PFSK-1 (cell line): Measurements from ENCODE around the gene OR51S1.

Experiments used
- FOXP2 ChIP-seq: optimal IDR thresholded peaks from 2 replicates; pipeline ENCODE3; 2011; ENCODE audit warnings: borderline replicate concordance, control low read depth, inconsistent platforms; ENCODE audit not compliant: insufficient read depth; ENCODE audit errors: extremely low read length, extremely low read depth
- POLR2AphosphoS5 ChIP-seq: IDR thresholded peaks from 2 replicates; pipeline ENCODE4 v1.6.1; 2012; ENCODE audit warnings: low read depth, mild to moderate bottlenecking, control low read depth, low read length, moderate library complexity
- SIN3A ChIP-seq: IDR thresholded peaks from 2 replicates; pipeline ENCODE4 v1.6.1; 2012; ENCODE audit warnings: mild to moderate bottlenecking, low read length, moderate library complexity, borderline replicate concordance; ENCODE audit not compliant: insufficient read depth
- TAF1 ChIP-seq: IDR thresholded peaks from 2 replicates; pipeline ENCODE4 v1.6.1; 2012; ENCODE audit warnings: low read length, control low read depth, borderline replicate concordance; ENCODE audit not compliant: insufficient read depth
- TF ChIP-seq, protein P1 (sequence below), 2 experiments: IDR thresholded peaks; 2 replicates each; pipeline versions ENCODE4 v1.6.1 to v1.8.0; 2011 to 2012; ENCODE audit warnings: low read depth in 2 of 2, low read length in 2 of 2, control low read depth in 1 of 2, inconsistent platforms in 1 of 2, mild to moderate bottlenecking in 1 of 2, moderate library complexity in 1 of 2; ENCODE audit not compliant: insufficient read depth in 1 of 2

OR51S1 gene

DNA sequence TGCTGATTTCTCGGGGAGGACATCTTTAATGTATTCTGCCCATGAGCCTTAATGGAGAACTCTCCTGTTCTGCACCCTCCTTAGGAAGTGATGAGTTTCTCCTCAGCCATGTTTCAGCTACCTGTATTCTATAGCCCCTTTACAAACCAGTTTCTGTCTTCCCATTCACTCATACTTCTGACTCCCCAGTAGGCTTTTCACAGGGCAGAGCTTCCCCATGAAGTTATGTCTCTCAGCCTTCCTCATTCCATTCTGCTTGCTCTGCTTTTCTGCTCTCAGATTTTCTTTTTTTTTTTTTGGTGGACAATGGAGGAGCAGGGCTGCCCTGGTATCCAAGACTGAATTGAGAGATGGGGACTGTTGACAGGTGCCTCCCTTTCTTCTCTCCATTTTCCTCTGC lies 40.5 kb downstream of the OR51S1 start:
- TF ChIP-seq FOXP2: no peak
- TF ChIP-seq, protein P1, sequence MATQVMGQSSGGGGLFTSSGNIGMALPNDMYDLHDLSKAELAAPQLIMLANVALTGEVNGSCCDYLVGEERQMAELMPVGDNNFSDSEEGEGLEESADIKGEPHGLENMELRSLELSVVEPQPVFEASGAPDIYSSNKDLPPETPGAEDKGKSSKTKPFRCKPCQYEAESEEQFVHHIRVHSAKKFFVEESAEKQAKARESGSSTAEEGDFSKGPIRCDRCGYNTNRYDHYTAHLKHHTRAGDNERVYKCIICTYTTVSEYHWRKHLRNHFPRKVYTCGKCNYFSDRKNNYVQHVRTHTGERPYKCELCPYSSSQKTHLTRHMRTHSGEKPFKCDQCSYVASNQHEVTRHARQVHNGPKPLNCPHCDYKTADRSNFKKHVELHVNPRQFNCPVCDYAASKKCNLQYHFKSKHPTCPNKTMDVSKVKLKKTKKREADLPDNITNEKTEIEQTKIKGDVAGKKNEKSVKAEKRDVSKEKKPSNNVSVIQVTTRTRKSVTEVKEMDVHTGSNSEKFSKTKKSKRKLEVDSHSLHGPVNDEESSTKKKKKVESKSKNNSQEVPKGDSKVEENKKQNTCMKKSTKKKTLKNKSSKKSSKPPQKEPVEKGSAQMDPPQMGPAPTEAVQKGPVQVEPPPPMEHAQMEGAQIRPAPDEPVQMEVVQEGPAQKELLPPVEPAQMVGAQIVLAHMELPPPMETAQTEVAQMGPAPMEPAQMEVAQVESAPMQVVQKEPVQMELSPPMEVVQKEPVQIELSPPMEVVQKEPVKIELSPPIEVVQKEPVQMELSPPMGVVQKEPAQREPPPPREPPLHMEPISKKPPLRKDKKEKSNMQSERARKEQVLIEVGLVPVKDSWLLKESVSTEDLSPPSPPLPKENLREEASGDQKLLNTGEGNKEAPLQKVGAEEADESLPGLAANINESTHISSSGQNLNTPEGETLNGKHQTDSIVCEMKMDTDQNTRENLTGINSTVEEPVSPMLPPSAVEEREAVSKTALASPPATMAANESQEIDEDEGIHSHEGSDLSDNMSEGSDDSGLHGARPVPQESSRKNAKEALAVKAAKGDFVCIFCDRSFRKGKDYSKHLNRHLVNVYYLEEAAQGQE (IDR thresholded peaks at IDR 0.05; ENCODE audit: insufficient read depth in 1 of 2, low read depth in 2 of 2, low read length in 2 of 2): no peak

DNA sequence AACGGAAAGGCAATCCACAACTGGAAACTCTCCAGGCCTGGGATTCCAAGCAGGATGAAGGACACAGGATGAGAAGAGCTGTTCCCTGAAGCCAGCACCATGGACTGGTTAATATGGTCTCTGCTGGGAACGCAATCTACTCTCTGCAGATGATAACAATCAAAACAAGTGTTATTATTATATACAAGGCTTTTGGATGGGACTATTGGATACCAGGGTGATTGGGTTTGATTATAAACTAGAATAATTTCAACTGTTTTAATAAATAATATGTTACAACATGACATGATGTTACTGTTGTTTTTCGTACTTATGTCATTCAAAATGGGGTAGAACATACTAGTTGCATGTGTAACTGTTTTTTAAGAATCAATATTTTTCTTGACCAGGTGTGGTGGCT lies 44.7 kb downstream of the OR51S1 start, which contains the start of gene OR52R1:
Gene OR52R1 (minus strand): TSS at position 101 of the 400 bp plus-strand sequence. CDS start 0 bp downstream, at position 101.
- TF ChIP-seq, protein P1 (IDR thresholded peaks at IDR 0.05; ENCODE audit: insufficient read depth in 1 of 2, low read depth in 2 of 2, low read length in 2 of 2): no peak
- TF ChIP-seq SIN3A: no peak
- no peak for TF ChIP-seq POLR2AphosphoS5
- TF ChIP-seq TAF1: no peak
- TF ChIP-seq FOXP2: no peak

DNA sequence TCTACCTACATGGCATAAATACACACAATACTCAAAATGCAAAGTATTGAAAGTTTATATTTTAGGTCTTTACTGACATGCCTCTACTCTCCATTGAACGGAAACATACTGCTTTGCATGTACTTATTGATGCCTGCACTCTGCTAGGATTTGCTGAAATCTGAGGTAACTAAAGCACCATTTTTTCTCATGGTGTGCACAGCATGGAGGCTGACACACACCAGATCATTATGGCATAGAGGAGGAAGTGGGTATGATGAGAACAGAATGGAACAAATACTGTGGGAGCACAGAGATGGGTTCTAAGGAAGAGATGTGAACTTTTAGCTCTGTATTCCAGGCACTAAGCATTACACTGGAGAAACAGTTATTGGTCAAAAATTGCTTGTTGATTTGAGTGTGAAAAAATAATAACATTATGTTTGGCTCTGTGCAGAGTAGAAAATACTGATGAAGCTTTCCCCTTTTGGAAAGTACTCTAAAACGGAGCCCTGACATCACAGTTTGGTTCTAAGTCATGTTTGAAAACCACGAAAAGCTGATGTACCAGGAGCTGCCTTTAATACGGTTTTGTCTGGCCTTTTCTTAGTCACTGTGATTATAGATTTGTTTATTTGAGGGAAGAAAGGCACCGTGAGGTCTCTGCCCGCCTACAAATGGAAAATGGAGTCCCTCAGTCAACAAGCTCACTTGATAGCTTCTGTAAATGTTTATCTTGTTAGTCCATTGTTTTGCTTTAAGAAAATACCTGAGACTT lies 50.4 kb downstream of the OR51S1 start:
- TF ChIP-seq POLR2AphosphoS5 (no peak), SIN3A (no peak), TAF1 (no peak), FOXP2 (no peak)
- TF ChIP-seq, protein P1 (IDR thresholded peaks at IDR 0.05; ENCODE audit: insufficient read depth in 1 of 2, low read depth in 2 of 2, low read length in 2 of 2): no peak
